Measurements from ENCODE around the gene ANK2.

The ANK2 gene

GRCh38 chr4:113189546-113189945, 140.1 kb downstream of the ANK2 start:
- Histone ChIP-seq H3K4me3 (ENCODE audit: insufficient read depth, low read length, poor library complexity, severe bottlenecking) (no peak overlapping the region), H3K4me2 (ENCODE audit: low read depth, low read length, poor library complexity, severe bottlenecking) (no peak overlapping the region), H4K20me1 (ENCODE audit: low read depth, low read length) (no peaks in the 10 kb centered on the region), H3K27me3 (ENCODE audit: low read length) (no peaks in the 10 kb centered on the region), H3K9me2 (replicated peaks; ENCODE audit: insufficient read depth, low read length) (no peaks in the 10 kb centered on the region), H3K9ac (ENCODE audit: low read length) (no peak overlapping the region), H3K9me3 (ENCODE audit: insufficient read depth, low read length) (no peaks in the 10 kb centered on the region), H3K79me2 (ENCODE audit: insufficient read depth, low read length) (no peaks in the 10 kb centered on the region), H3F3A (ENCODE audit: insufficient read depth) (no peaks in the 10 kb centered on the region), H3K27ac (ENCODE audit: low read depth, low read length) (no peak overlapping the region), H2AFZ (ENCODE audit: low read depth, low read length, severe bottlenecking) (no peak overlapping the region), H3K36me3 (ENCODE audit: low read length) (no peaks in the 10 kb centered on the region)
- no peak for TF ChIP-seq EZH2phosphoT487 (conservative IDR thresholded peaks at IDR 0.05; ENCODE audit: low read length)
- TF ChIP-seq CTCF (IDR thresholded peaks at IDR 0.05; ENCODE audit: insufficient read depth, low read length, poor library complexity, severe bottlenecking) = no peak

- no peaks in the 10 kb centered on the region for H3K9me2 ChIP-seq (replicated peaks; ENCODE audit: insufficient read depth, low read length)
- H2AFZ ChIP-seq (ENCODE audit: low read depth, low read length, severe bottlenecking) = no peak overlapping the region
- no peaks in the 10 kb centered on the region for H3K36me3 ChIP-seq (ENCODE audit: low read length)
- H3K27ac ChIP-seq (ENCODE audit: low read depth, low read length) = no peak overlapping the region
- H3K4me3 ChIP-seq (ENCODE audit: insufficient read depth, low read length, poor library complexity, severe bottlenecking) = no peak overlapping the region
- no peak for TF ChIP-seq EZH2phosphoT487 (conservative IDR thresholded peaks at IDR 0.05; ENCODE audit: low read length)
- no peak for TF ChIP-seq CTCF (IDR thresholded peaks at IDR 0.05; ENCODE audit: insufficient read depth, low read length, poor library complexity, severe bottlenecking)
- no peaks in the 10 kb centered on the region for H3F3A ChIP-seq (ENCODE audit: insufficient read depth)
- H3K27me3 ChIP-seq (ENCODE audit: low read length) = no peaks in the 10 kb centered on the region
- H4K20me1 ChIP-seq (ENCODE audit: low read depth, low read length) = no peaks in the 10 kb centered on the region
- H3K79me2 ChIP-seq (ENCODE audit: insufficient read depth, low read length) = no peaks in the 10 kb centered on the region
- no peak overlapping the region for H3K9ac ChIP-seq (ENCODE audit: low read length)
- H3K9me3 ChIP-seq (ENCODE audit: insufficient read depth, low read length) = no peaks in the 10 kb centered on the region
- no peak overlapping the region for H3K4me2 ChIP-seq (ENCODE audit: low read depth, low read length, poor library complexity, severe bottlenecking)
These were observed 159.7 kb downstream of the ANK2 start for GRCh38 chr4:113209153-113209552.

- no peaks in the 10 kb centered on the region for H4K20me1 ChIP-seq (ENCODE audit: low read depth, low read length)
- H3K27ac ChIP-seq (ENCODE audit: low read depth, low read length) = no peak overlapping the region
- no peaks in the 10 kb centered on the region for H3K36me3 ChIP-seq (ENCODE audit: low read length)
- H3K79me2 ChIP-seq (ENCODE audit: insufficient read depth, low read length) = no peaks in the 10 kb centered on the region
- H3K4me3 ChIP-seq (ENCODE audit: insufficient read depth, low read length, poor library complexity, severe bottlenecking) = no peak overlapping the region
- no peaks in the 10 kb centered on the region for H3K9me2 ChIP-seq (replicated peaks; ENCODE audit: insufficient read depth, low read length)
- H3K9me3 ChIP-seq (ENCODE audit: insufficient read depth, low read length) = no peaks in the 10 kb centered on the region
- no peaks in the 10 kb centered on the region for H3F3A ChIP-seq (ENCODE audit: insufficient read depth)
- no peaks in the 10 kb centered on the region for H3K27me3 ChIP-seq (ENCODE audit: low read length)
- TF ChIP-seq EZH2phosphoT487 (conservative IDR thresholded peaks at IDR 0.05; ENCODE audit: low read length) = no peak
- TF ChIP-seq CTCF (IDR thresholded peaks at IDR 0.05; ENCODE audit: insufficient read depth, low read length, poor library complexity, severe bottlenecking) = no peak
- no peak overlapping the region for H3K9ac ChIP-seq (ENCODE audit: low read length)
- H3K4me2 ChIP-seq (ENCODE audit: low read depth, low read length, poor library complexity, severe bottlenecking) = no peak overlapping the region
- H2AFZ ChIP-seq (ENCODE audit: low read depth, low read length, severe bottlenecking) = no peak overlapping the region
These were observed 160.3 kb downstream of the ANK2 start for GRCh38 chr4:113209652-113210320.

Data from SU-DHL-6 (cell line).